ENCODE data around the gene SPATA18.
"Not testable (repeated sequence)": the region's sequence is repeated elsewhere in the genome, so short reads cannot be mapped to it uniquely, and the experiment has no call there.

The SPATA18 gene

DNA sequence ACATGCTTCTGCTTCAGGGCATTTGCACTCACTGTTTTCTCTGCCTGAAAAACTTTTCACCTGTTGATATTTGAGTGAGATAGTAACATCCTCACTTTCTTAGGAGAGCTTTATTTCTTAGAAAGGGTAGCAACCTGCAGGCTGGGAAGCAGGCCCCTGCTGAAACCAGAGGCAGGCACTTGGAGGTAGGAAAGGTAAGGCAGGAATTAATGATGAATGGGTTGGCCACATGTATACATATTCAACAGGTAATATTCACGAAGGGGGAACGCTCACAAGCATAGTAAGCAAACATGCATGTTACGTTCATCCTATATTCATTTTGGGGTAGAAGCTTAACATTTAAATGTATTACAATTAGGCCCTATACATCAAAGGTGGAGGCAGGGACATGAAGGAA is 3.1 kb downstream of the SPATA18 start:
- no peak for DNase-seq

DNA sequence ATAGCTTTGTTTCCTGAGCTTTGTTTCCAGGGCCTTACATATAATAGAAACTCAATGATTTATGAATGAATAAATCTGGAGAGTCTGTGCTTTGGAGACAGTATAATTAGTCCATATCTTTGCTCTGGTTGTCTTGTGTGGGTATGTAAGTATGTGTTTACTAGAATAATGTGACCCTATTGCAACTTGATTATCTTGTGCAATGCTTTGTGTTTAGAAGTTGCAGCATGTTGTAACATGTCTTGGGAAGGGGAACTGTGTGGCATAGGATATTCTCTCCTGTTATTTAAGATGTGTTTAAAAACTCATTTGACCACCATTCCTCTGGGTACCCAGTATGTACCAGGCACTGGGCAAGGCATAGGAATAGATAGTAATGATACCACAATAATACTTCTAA is 6.1 kb downstream of the SPATA18 start:
- DNase-seq, result no peak

DNA sequence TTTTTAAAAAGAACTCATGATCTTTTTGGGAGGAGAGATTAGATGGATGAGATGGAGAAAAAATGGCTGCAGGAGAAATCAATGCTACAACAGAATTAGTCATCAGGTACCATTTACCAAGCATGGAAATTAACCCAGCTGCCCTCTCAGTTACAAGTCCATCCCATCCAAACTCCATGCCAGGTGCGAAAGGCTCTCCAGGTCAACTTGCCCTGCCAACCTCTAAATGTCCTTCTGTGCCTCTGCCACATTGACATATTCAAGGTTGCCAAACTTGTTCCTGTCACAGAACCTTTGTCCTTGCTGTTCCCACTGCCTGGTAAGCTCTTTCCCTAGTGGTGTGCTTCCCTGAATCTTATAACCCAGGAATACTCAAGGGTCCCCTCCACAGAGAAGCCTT is 7.2 kb downstream of the SPATA18 start:
- no peak for DNase-seq

DNA sequence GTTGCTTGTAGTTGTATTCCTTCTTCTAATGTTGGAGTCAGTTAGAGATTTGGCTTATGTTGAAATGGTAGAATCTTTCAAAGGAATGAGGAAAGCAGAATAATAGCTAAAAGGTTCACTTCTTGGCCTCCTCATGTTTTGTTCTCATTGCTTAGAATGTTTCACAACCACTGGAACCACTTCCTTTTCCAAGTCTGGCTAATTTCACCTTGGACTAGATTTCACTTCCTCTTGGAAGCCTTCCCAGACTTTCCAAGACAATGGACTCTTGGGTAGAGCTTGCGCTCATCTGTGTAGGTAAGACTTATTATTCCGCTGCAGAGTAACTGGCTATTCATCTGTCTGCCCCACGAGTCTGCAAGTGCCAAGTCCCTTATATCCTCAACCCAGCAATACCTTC is 8.3 kb downstream of the SPATA18 start:
- DNase-seq, result no peak

DNA sequence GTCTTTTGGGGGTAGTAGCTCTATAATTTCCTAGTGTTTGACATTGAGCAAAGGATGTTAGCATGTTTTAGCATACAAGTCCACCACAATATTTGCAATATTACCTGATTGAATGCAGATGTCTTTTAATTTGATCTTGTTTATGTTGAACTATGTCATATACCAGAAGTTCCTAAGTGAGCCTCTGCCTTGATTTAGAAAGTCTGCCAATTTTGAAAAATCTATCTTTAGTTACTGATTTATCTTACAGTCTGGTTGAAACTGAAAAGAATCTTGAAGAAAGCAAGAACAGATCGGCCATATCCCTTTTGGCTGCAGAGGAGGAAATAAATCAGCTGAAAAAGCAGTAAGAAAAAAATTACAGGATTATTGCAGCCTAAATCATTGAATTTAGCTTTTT is 18.5 kb downstream of the SPATA18 start:
- no peak for DNase-seq

DNA sequence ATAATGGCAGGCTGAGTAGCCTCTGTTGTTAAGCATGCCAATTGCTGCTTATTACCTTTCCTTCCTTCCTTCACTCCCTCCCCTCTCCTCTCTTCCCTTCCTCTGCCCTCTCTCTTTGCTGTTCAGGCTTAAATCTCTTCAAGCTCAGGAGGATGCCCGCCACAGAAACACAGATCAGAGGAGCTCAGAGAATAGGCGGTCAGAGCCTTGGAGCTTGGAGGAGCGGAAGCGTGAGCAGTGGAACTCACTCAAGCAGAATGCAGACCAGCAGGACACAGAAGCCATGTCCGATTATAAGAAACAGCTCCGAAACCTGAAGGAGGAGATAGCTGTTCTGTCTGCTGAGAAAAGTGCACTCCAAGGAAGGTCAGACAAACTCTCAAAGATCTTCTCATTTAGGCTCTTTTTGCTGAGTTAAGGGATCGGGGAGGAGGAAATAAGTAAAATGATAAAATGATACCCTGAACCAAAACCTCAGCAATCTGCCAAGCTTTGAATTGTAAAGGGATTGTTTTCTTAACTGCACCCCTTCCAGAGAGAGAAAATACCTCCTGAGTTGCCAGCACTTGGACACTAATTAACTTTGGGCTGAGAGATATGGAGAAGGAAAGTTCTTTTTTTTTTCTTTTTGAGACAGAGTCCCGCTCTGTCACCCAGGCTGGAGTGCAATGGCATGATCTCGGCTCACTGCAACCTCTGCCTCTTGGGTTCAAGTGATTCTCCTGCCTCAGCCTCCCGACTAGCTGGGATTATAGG is 20.9 kb downstream of the SPATA18 start:
- no peak for DNase-seq

DNA sequence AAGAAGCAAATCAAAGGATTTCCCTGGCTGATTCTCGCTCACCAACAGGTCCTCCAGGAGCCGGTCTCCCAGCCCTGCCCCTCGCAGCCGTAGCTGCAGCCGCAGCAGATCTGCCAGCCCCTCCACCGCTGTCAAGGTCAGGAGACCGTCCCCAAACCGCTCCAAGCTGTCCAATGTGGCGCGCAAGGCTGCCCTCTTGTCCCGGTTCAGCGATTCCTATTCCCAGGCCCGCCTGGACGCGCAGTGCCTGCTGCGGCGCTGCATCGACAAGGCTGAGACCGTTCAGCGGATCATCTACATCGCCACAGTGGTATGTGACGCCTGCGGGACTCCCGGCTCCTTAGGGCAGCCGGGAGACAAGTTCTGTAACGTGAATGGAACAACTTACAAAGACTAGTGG is 25.6 kb downstream of the SPATA18 start:
- no peak for DNase-seq

DNA sequence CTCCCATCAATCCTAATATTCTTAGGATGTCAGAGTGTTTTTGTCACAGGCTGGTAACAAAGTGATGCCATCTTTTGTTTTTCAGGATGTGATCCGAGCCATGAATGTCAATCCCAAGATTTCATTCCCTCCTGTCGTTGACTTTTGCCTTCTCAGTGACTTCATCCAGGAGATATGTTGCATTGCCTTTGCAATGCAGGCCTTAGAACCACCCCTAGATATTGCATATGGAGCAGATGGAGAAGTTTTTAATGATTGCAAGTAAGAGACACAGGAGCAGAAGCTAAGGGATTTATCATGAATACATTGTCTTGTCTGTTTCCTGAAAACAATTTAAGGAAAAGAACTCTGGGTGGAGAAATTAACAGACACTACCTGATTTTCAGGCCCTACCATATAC is 28.6 kb downstream of the SPATA18 start:
- DNase-seq, result no peak

DNA sequence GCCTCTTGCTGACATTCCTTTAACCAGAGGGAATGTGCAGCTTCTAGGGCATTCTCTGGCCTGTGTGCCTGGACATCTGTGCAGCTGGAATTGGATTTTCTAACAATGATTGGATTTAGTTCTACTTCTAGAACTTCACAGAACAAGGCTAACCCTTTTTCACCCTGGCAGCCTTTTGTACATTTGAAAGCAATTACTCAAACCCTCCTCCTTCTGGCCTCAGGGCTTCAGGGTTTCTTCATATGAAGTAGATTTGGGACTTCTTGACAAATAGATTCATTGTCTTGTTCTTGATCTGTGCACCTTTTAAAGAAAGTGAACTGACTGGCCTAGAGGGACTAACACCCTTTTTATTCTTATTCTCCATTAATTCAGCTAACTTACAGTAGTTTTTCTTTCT is 30.1 kb downstream of the SPATA18 start:
- no peak for DNase-seq

DNA sequence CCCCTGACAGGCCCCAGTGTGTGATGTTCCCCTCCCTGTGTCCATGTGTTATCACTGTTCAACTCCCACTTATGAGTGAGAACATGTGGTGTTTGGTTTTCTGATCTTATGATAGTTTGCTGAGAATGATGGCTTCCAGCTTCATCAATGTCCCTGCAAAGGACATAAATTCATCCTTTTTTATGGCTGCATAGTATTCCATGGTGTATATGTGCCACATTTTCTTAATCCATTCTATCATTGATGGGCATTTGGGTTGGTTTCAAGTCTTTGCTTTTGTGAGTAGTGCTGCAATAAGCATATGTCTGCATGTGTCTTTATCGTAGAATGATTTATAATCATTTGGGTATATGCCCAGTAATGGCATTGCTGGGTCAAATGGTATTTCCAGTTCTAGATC is 35.3 kb downstream of the SPATA18 start:
- not testable (repeated sequence) for DNase-seq

DNA sequence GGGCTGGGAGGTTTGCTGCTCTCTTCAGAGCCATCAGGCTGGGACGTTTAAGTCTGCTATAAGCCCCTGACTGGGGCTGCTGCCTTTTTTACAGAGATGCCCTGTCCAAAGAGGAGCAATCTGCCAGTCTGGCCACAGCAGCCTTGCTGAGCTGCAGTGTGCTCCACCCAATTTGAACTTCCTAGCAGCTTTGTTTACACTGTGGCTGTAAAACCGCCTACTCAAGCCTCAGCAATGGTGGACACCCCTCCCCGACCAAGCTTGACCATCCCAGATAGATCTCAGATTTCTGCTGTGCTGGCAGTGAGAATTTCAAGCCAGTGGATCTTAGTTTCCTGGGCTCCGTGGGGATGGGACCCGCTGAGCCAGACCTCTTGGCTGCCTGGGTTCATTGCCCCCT is 40.7 kb downstream of the SPATA18 start:
- no peak for DNase-seq

DNA sequence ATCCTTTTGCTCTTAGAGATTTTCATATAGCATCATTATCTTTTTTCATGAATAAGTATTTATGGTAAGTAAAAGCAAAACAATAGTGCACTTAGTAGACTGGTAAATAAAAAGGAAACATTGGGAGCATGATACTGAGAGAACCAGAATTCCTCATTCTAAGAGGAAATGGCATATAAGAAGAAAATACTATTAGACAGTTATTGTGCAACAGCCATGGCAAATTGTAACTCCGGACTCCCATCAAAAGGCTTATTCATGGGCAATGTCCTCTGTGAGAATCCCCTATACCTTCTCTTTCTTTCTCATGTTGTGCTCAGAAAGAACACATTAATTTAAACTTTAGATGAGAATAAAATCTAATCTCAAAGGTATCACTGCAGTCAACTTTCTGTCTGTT is 42.4 kb downstream of the SPATA18 start:
- no peak for DNase-seq

DNA sequence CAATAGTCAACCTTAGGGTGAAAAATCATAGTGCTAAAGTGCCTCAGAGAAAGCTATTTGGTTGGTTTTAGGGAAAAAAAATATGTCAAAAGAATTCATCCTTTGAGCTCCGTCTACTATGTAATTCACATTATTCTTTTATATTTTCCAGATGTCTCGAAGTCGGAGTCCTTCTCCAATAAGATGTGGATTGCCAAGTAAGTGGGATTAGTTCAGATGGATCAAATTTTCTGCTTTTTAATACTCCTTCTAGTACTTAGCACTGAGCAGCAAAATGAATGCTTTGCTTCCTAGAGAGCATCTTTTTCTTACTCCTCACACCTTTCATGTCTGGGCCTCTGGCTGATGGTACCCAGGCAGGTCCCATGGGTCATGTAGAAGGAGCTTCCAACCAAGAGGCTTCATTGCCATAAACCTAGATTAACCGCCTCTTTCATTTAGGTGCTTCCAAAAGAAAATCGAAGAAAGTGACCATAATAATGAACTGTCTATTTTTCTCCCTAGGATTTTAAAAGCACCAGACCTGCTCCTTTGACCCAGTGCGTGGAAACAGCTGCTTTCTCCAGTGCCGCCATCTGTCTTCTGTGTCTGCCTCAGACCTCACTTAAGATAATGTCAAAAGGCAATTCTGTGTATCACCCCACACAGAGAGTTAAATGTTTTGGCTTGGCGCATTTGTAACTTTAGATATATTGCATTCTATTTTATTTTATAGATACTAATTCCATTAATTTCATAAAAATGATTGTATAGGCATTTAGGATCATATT is 43.5 kb downstream of the SPATA18 start:
- DNase-seq, result no peak

DNA sequence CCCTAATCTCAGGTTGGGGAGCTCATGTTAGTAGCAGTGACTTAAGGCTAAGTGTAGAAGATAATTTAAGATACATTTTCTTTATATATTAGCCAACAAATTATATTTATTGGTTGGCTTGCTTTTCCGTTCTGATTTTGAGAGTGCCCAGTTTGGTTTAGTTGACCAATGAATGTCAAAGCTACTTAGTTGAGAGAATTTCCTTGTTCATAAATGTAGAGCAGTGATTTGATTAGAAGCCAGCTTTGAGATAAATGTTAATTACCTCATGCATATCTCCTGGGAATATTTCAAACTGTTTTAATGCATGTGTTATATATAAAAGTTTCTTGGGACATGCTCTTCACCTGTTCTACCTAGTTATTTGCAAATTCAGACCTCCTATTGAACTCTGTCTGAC is 44.3 kb downstream of the SPATA18 start:
- no peak for DNase-seq

DNA sequence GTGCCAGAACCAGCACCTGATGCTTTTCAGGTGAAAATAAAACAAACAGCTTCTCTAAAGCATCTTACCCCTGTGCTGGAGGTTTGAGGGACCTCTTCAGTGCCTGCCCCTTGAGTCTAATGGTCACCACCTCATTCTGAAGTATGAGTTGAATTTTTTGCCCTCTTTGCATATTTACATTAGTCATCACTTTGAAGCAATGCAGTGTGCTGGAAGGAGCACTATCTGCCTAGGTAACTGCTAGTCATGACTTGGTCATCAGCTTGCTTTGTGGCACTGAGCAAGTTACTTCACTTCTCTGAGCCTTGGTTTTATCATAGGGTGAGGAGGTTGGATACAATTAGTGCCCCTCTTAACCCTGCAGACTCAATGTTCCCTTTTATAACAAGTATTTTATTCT is 44.9 kb downstream of the SPATA18 start:
- DNase-seq, result no peak

DNA sequence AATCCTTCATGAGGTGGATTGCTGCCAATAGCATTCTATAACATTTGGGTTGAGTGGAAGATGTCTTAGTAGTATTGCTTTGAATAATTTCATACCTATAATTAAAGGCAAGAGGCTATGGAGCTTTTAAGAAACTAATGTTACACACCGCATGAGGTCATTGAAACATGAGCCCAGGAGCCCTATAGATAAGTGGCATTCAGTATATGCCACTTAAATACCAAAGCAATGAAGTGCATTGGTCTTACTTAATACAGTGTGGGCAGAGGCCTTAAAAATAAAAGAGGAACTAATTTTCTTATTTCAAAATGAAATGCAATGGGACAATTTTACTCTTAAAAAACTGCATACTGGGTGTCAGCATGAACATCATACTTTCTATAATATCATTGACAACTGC is 47.5 kb downstream of the SPATA18 start:
- DNase-seq, result peak; percentile 27

DNA sequence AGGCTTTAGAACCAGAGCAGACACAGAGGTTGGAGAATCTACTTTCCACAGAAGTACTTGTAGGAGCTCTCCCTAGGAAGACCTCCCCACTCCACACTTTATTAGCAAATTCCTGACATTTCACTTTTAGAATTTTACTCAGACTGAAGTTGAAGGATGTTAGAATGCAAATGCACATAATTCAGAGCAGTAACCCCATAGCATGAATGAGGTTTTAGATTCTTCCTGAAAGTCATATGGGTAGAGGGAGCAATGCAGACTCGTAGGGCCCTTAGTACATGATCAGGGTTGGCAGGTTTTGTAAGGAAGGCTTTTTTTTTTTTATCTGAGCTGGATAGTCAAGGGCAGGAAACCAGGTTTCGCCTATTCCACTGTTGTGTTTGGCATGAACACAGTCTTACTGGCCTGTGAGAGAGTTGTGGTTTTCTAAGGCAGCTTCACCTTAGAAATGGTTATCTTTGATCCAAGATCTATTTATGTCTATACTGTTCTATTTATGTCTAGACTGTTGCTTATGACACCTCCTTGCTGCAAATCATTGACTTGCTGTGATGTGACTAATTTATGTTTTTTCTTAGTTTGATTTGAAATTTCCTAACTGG is 48.9 kb downstream of the SPATA18 start:
- no peak for DNase-seq

DNA sequence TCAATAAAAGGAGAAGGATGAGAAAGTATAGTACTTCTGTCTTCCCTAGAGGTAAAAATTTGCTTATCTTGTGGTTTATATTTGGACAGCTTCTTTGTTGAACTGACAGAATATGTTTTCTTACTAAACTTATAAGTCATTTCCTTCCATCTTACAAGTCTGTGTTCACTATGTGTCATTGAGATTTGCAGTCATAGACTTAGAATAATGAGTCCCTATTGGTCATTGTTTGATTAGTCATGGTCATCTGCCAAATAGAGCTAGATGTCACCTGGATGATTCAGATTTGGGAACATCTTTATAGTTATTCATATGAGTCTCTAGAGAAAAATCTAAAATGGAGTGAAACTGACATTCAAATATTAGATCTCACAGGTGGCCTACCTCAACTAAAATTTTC is 51.5 kb downstream of the SPATA18 start:
- DNase-seq, result no peak

DNA sequence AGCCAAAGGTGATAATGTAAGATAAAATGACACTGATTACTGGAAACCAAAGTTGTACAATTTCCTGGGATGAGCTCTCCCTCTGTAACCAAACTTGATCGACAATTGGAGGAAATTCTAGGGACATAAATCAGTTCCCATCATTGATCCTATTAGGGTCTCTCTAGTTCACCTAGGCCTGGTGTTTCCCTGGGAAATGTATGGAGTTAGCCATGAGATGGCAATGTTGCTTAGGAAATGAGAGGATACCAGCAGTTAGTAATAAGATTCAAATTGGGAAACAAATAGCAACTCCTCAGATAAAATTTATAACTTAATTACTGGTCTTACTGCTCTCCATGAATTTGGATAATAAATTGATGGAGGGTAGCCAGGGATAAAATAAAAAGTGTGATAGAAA is 52.2 kb downstream of the SPATA18 start:
- peak; percentile 14 for DNase-seq

DNA sequence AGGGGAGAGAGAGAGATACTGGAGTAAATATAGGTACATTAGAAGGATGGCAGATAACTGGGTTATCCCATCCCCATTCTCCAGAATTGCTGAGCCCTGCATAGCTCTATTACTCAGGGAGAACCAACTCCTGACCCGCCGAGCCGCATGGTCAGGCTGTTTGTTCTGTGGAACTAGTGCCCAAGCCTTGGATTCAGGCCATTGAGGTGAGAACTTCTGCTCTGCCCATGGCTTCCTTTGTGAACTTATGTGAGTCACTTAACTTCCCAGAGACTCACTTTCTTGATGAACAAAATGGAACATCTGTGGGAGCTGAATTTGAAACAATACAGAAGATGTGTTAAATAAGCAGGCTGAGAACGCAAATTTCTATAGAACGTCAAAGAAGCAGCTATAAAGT is 54.2 kb downstream of the SPATA18 start:
- no peak for DNase-seq

DNA sequence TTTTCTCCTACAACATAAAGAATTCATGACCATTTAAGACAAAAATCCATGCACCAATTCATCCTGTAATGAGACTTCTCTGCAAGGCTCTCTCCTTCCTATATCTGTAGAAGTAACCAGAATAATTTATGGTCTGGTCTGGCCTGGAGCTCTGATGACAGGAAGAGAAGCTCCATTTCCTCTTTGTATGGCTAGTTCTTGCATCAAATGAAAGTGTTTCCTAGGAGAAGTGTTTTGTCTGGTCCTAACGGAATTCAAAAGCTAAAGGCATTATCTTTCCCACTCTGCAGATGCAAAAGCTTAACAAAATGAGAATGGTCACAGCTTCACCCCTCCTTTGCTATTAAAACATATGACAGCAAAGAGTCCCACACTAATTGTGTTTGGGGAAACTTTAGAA is 55.1 kb downstream of the SPATA18 start:
- DNase-seq, result peak; percentile 1

DNA sequence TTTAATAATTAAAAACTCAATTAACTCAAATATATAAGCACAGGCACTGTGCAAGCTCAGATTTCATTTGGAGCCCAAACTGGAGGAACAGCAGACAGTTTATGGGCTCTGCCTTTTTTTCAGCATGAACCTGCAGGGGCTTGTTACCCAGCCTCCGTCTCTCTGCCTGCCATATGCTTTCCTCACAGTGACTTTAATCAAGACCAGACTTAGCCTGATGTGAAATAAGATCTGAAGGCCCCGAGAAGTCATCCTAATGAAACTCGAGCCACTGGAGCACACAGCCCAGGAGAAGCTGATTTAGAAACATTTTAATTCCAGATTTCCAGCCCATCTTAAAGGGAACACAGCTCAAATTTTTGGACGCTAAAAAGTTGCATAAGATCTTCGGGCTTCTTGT is 55.6 kb downstream of the SPATA18 start:
- DNase-seq, result peak; percentile 2

DNA sequence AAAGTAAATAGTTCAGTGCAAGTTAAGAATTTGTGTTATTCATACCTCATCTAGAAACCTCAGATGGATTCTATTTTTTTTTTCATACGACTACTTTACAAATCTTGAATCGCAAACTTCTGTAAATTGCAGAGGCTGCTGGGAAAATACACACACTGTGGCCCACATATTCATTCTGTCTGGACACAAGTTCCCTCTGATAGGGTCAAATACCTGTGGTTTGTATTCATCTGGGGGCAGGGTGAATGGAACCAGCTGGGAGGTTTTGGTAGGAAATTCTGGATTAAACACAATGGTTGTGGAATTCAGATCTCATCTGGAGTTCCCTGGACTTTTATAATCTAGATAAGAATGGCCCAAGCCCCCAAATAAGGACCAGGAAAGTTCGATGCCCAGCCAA is 56.2 kb downstream of the SPATA18 start:
- DNase-seq, result no peak

DNA sequence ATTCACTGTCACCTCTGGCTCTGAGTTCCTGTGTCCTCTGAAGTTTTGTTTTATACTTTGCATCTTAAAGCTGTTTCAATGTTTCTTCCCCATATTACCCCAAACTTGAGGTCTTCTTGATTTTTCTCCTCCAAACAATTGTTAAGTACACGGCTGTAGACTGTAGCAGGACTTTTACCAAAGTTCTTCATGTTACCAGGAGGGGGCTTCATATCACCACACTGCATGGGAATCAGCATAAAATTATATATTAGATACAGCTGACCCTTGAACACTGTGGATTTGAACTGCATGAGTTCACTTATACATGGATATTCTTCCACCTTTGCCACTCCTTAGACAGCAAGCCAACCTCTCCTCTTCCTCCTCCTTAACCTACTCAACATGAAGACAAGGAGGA is 56.6 kb downstream of the SPATA18 start:
- no peak for DNase-seq
